ENCODE measurements around the gene SLC24A3. TPM values are rescaled to one million over a fixed set of nuclear protein-coding genes. Genes with fewer than 3 reads are reported as not detected.

Gene SLC24A3
- total and polyA plus RNA-seq, 2 of the 13 experiments (the other 11 are each of a cell fraction or from before 2014, with no cell fraction given): not detected

GRCh38 chr20:19368351-19368750 is 155.9 kb downstream of the SLC24A3 start:
- Histone ChIP-seq H3K36me3 (replicated peaks in 1 of 2; ENCODE audit: control insufficient read depth in 1 of 2, insufficient read depth in 2 of 2, low read length in 2 of 2) (no peaks in the 10 kb centered on the region), H3K79me2 (ENCODE audit: insufficient read depth, low read length) (no peaks in the 10 kb centered on the region), H3K4me1 (ENCODE audit: insufficient read depth, low read length) (no peaks in the 10 kb centered on the region), H3K27me3 (ENCODE audit: control insufficient read depth in 1 of 2, insufficient read depth in 2 of 2, low read length in 2 of 2) (no peaks in the 10 kb centered on the region; a peak in 1 of 5 replicates), H3K4me2 (ENCODE audit: low read depth, low read length) (no peak overlapping the region), H3K27ac (ENCODE audit: extremely low read length, insufficient read depth, low read length) (no peak overlapping the region), H4K20me1 (ENCODE audit: insufficient read depth, low read length) (no peaks in the 10 kb centered on the region), H3K9me3 (ENCODE audit: low read length) (no peaks in the 10 kb centered on the region), H2AFZ (ENCODE audit: low read length) (no peak overlapping the region), H3K4me3 (replicated peaks in 1 of 3; ENCODE audit: insufficient read depth in 1 of 3, low read depth in 2 of 3, low read length in 3 of 3) (no peak overlapping the region), H3K9ac (ENCODE audit: insufficient read depth, low read depth, low read length) (no peak overlapping the region)
- ATAC-seq (no peak), FAIRE-seq (no peak), DNase-seq (ENCODE audit: low spot score) (no peak)
- intact Hi-C loops (cut with micrococcal nuclease; ENCODE audit: unreplicated experiment) (no loop called here), in situ Hi-C loops (cut with HindIII; ENCODE audit: extremely low pct_ligation_motif_present, low pct_unique_long_range_greater_than_20kb) (no loop called here)
- POLR2A ChIA-PET: no interaction called here
- CTCF ChIA-PET (ENCODE audit: low intra/inter-chr PET ratio, low total read pairs): no interaction called here
- BruUV-seq (replicated peaks): no TSS peak
- 4% methylated on average over 3 of the region's 3 CpGs for WGBS (ENCODE audit: low lambda C conversion rate)
- TF ChIP-seq ARID4A (CRISPR knock-in tag; IDR thresholded peaks at IDR 0.05; ENCODE audit: borderline replicate concordance): no peak
- TF ChIP-seq, protein P1, sequence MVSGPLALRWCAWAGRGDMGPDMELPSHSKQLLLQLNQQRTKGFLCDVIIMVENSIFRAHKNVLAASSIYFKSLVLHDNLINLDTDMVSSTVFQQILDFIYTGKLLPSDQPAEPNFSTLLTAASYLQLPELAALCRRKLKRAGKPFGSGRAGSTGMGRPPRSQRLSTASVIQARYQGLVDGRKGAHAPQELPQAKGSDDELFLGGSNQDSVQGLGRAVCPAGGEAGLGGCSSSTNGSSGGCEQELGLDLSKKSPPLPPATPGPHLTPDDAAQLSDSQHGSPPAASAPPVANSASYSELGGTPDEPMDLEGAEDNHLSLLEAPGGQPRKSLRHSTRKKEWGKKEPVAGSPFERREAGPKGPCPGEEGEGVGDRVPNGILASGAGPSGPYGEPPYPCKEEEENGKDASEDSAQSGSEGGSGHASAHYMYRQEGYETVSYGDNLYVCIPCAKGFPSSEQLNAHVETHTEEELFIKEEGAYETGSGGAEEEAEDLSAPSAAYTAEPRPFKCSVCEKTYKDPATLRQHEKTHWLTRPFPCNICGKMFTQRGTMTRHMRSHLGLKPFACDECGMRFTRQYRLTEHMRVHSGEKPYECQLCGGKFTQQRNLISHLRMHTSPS (CRISPR knock-in tag; IDR thresholded peaks at IDR 0.05; ENCODE audit: low read depth): no peak
- no peak for TF ChIP-seq MED13 (CRISPR knock-in tag; IDR thresholded peaks at IDR 0.05)
- no peak for TF ChIP-seq FUBP1 (CRISPR knock-in tag; IDR thresholded peaks at IDR 0.05; ENCODE audit: borderline replicate concordance)
- no peak for TF ChIP-seq ZFX (CRISPR knock-in tag; IDR thresholded peaks at IDR 0.05; ENCODE audit: low read depth)
- no peak for TF ChIP-seq SNAPC4 (CRISPR knock-in tag; IDR thresholded peaks at IDR 0.05)
- TF ChIP-seq PHB2 (IDR thresholded peaks at IDR 0.05; ENCODE audit: partially characterized antibody): no peak
